GM10248 (cell line): ENCODE data around the gene DOCK9.

Source experiments
- CTCF ChIA-PET: fragments of 300-600 bp; sonication (Branson Sonifier 250); formaldehyde crosslinking; extraction: SDS; loops from one replicate; lab custom pipeline; 2021; ENCODE audit warnings: antibody characterized with exemption; lab: Yijun Ruan, JAX
- POLR2A ChIA-PET: fragments of 350-650 bp; sonication (Branson Sonifier 250); formaldehyde crosslinking; extraction: SDS; loops from one replicate; lab custom pipeline; 2020; ENCODE audit warnings: antibody characterized with exemption; lab: Yijun Ruan, JAX
- DNase-seq: peaks from one replicate; pipeline ENCODE4 v3.0.0; 2012; ENCODE audit errors: extremely low spot score
- CTCF ChIP-seq: IDR thresholded peaks from 2 replicates; pipeline ENCODE4 v1.5.1; 2012; ENCODE audit warnings: mild to moderate bottlenecking, low read depth; ENCODE audit errors: extremely low read depth, missing control alignments, control extremely low read depth

The DOCK9 gene

GRCh38 chr13:99013951-99014350 lies 36.1 kb upstream of the DOCK9 start:
- DNase-seq: no peak
- TF ChIP-seq CTCF: no peak
- ChIA-PET CTCF (interaction anchor here (1.7 kb wide), 1 partner anchor 15 kb away, joined by 4 read pairs; no protein-coding TSS in a partner anchor), POLR2A (no interaction called here)

GRCh38 chr13:99012539-99012938 lies 34.7 kb upstream of the DOCK9 start:
- TF ChIP-seq CTCF: no peak
- no peak for DNase-seq
- POLR2A ChIA-PET: no interaction called here
- CTCF ChIA-PET: no interaction called here

- ChIA-PET POLR2A (no interaction called here), CTCF (interaction anchor here (1.1 kb wide), 1 partner anchor 13 kb away, joined by 4 read pairs; no protein-coding TSS in a partner anchor)
- no peak for TF ChIP-seq CTCF
- DNase-seq: no peak
Measured at GRCh38 chr13:99009987-99010551, 32.2 kb upstream of the DOCK9 start.

GRCh38 chr13:99008577-99008976 lies 30.7 kb upstream of the DOCK9 start:
- CTCF ChIA-PET: interaction anchor here (1.7 kb wide), 1 partner anchor 20 kb away, joined by 4 read pairs; no protein-coding TSS in a partner anchor
- POLR2A ChIA-PET: no interaction called here
- DNase-seq: no peak
- no peak for TF ChIP-seq CTCF

- ChIA-PET CTCF (interaction anchor here (1.3 to 1.7 kb wide), 2 partner anchors 21 to 38 kb away, joined by 4 read pairs; no protein-coding TSS in a partner anchor), POLR2A (no interaction called here)
- no peak for TF ChIP-seq CTCF
- no peak for DNase-seq
Measured at GRCh38 chr13:99007414-99007986, 29.6 kb upstream of the DOCK9 start.

- TF ChIP-seq CTCF: no peak
- DNase-seq: no peak
- POLR2A ChIA-PET: no interaction called here
- CTCF ChIA-PET: interaction anchor here (0.7 to 1.4 kb wide), 2 partner anchors 9 to 33 kb away, joined by 3 to 4 read pairs; no protein-coding TSS in a partner anchor
Measured at GRCh38 chr13:99005609-99006008, 27.7 kb upstream of the DOCK9 start.
